ENCODE results near the gene FBXO7. TPM values are rescaled to one million over a fixed set of nuclear protein-coding genes. Genes with fewer than 3 reads are reported as not detected.

The FBXO7 gene
- total and polyA plus RNA-seq, 2 experiments from 2014 or later: 82.7 to 94.2 TPM

DNA sequence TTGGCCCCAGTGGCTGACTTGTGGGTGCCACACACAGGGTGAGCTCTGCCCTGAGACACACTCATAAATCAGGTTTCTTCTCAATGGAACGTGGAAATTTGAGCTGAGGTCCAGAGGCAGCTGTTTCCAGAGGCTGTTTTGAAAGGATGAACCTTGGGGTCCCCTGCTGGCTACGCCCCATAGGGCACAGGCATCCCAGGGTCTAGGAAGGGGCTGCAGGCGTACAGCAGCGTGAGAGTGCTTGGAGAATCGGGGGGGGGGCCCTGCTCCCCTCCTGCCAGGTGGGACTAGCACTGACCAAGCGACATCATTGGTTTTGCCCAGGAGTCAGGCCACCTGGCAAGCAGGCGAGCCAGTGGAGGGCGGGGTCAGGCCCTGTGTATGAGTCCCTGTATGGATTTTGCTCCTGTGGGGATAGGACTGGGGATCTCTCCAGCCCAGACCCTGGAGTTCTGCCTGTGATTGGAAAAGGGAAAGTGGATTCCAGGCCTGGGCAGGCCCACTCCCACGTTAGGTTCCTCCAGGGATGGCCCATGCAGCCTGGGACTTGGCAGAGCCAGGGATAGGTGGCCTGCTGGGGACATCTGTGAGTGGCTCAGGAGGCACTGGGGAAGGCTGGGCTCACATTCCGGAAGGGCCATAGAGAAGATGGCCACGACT lies 61.0 kb downstream of the FBXO7 start:
- H3K9me2 ChIP-seq (replicated peaks; ENCODE audit: insufficient read depth): no peaks in the 10 kb centered on the region
- H3K9me3 ChIP-seq (ENCODE audit: low read depth): no peaks in the 10 kb centered on the region
- H3K36me3 ChIP-seq (replicated peaks; ENCODE audit: insufficient read depth, low read depth): no peaks in the 10 kb centered on the region
- H2AFZ ChIP-seq: no peak overlapping the region
- H3K79me2 ChIP-seq: no peaks in the 10 kb centered on the region
- DNase-seq (ENCODE audit: low spot score): no peak
- peaks cover 47% of the 10 kb centered on the region for H3K4me1 ChIP-seq (ENCODE audit: insufficient read depth)
- no peak overlapping the region for H3K4me2 ChIP-seq
- no peaks in the 10 kb centered on the region for H4K20me1 ChIP-seq (ENCODE audit: insufficient read depth, poor library complexity, severe bottlenecking)
- no peak for TF ChIP-seq EZH2 (IDR thresholded peaks at IDR 0.05; ENCODE audit: borderline replicate concordance)
- TF ChIP-seq, protein P1, sequence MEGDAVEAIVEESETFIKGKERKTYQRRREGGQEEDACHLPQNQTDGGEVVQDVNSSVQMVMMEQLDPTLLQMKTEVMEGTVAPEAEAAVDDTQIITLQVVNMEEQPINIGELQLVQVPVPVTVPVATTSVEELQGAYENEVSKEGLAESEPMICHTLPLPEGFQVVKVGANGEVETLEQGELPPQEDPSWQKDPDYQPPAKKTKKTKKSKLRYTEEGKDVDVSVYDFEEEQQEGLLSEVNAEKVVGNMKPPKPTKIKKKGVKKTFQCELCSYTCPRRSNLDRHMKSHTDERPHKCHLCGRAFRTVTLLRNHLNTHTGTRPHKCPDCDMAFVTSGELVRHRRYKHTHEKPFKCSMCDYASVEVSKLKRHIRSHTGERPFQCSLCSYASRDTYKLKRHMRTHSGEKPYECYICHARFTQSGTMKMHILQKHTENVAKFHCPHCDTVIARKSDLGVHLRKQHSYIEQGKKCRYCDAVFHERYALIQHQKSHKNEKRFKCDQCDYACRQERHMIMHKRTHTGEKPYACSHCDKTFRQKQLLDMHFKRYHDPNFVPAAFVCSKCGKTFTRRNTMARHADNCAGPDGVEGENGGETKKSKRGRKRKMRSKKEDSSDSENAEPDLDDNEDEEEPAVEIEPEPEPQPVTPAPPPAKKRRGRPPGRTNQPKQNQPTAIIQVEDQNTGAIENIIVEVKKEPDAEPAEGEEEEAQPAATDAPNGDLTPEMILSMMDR (IDR thresholded peaks at IDR 0.05; ENCODE audit: poor library complexity): no peak
- no peak for TF ChIP-seq EZH2phosphoT487 (IDR thresholded peaks at IDR 0.05; ENCODE audit: low read depth, severe bottlenecking, unreplicated experiment)
- H3K27ac ChIP-seq: no peak overlapping the region
- H3K27me3 ChIP-seq: no peaks in the 10 kb centered on the region
- WGBS (ENCODE audit: low lambda C conversion rate, missing lambda C conversion rate): 89% methylated on average over 11 of the region's 11 CpGs
- no peak overlapping the region for H3K4me3 ChIP-seq

DNA sequence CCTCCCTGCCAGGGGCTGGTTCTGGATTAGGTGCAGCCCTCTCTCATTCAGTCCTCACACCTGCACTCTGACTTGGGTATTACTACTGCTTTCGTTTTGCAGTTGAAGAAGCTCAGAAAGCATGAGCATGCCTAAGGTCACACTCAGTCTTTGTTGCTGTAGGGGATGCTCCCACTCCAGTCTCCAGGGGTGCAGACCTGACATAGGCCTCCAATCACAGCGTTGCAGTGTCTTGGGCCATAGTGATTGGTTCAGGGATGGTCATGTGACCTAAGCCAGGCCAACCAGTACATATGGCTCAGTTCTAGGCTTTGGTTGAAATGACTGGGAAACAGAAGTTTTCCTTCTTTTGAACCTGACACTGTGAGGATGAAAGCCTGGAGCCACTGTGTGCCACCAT lies 61.7 kb downstream of the FBXO7 start:
- no peaks in the 10 kb centered on the region for H3K79me2 ChIP-seq
- no peak for DNase-seq (ENCODE audit: low spot score)
- peaks cover 45% of the 10 kb centered on the region for H3K4me1 ChIP-seq (ENCODE audit: insufficient read depth)
- H2AFZ ChIP-seq: no peak overlapping the region
- H3K9me2 ChIP-seq (replicated peaks; ENCODE audit: insufficient read depth): no peaks in the 10 kb centered on the region
- no peaks in the 10 kb centered on the region for H3K9me3 ChIP-seq (ENCODE audit: low read depth)
- H4K20me1 ChIP-seq (ENCODE audit: insufficient read depth, poor library complexity, severe bottlenecking): no peaks in the 10 kb centered on the region
- H3K36me3 ChIP-seq (replicated peaks; ENCODE audit: insufficient read depth, low read depth): no peaks in the 10 kb centered on the region
- 93% methylated on average over 2 of the region's 2 CpGs for WGBS (ENCODE audit: low lambda C conversion rate, missing lambda C conversion rate)
- no peak overlapping the region for H3K27ac ChIP-seq
- no peak overlapping the region for H3K4me3 ChIP-seq
- H3K4me2 ChIP-seq: no peak overlapping the region
- TF ChIP-seq EZH2 (IDR thresholded peaks at IDR 0.05; ENCODE audit: borderline replicate concordance) (no peak), EZH2phosphoT487 (IDR thresholded peaks at IDR 0.05; ENCODE audit: low read depth, severe bottlenecking, unreplicated experiment) (no peak)
- TF ChIP-seq, protein P1 (IDR thresholded peaks at IDR 0.05; ENCODE audit: poor library complexity): no peak
- H3K27me3 ChIP-seq: no peaks in the 10 kb centered on the region

DNA sequence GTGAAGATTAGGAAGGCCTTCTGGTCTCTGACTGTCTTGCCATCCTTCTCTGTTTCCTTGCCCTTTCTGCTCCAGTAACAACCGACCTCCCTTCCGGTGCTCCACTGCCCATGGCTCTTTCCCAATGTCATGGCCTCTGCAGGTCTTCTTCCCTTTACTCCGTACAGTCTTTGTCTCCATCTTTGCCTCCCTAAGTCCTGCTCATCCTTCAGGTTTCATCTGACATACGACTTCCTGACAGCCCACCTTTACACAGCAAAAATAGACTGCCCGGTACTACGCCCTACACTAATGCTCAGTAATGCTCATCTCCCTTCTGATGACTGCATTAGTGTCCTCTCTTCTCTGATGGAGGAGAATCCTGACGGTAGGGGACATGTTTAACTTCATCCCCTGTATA lies 63.9 kb downstream of the FBXO7 start:
- Histone ChIP-seq H3K36me3 (replicated peaks; ENCODE audit: insufficient read depth, low read depth) (no peaks in the 10 kb centered on the region), H3K4me3 (no peak overlapping the region), H3K9me3 (ENCODE audit: low read depth) (no peaks in the 10 kb centered on the region), H3K79me2 (no peaks in the 10 kb centered on the region), H3K27me3 (no peaks in the 10 kb centered on the region), H3K27ac (no peak overlapping the region), H4K20me1 (ENCODE audit: insufficient read depth, poor library complexity, severe bottlenecking) (no peaks in the 10 kb centered on the region), H2AFZ (no peak overlapping the region), H3K4me2 (no peak overlapping the region), H3K9me2 (replicated peaks; ENCODE audit: insufficient read depth) (no peaks in the 10 kb centered on the region), H3K4me1 (ENCODE audit: insufficient read depth) (peaks cover 24% of the 10 kb centered on the region)
- DNase-seq (ENCODE audit: low spot score): no peak
- TF ChIP-seq EZH2phosphoT487 (IDR thresholded peaks at IDR 0.05; ENCODE audit: low read depth, severe bottlenecking, unreplicated experiment) (no peak), EZH2 (IDR thresholded peaks at IDR 0.05; ENCODE audit: borderline replicate concordance) (no peak)
- TF ChIP-seq, protein P1 (IDR thresholded peaks at IDR 0.05; ENCODE audit: poor library complexity): no peak
- 91% methylated on average over 7 of the region's 7 CpGs for WGBS (ENCODE audit: low lambda C conversion rate, missing lambda C conversion rate)

All from hepatocyte (in vitro differentiated cells).